Uterus (tissue), 2 donors: Measurements from ENCODE around the gene GLRB.
A peak's percentile ranks its signal among the peaks of the same experiment; 100 is the strongest.

Experiments
- CTCF ChIP-seq, 4 experiments: fragments of 200-600 bp in 2 of 4; fragments of 450-650 bp in 2 of 4; sonication (generic) in 2 of 4; IDR thresholded peaks; one replicate each; pipeline ENCODE4 v1.5.1; 2016 to 2019; ENCODE audit warnings: antibody characterized with exemption in 4 of 4, mild to moderate bottlenecking in 2 of 4, moderate library complexity in 1 of 4
- POLR2A ChIP-seq, 2 donors: fragments of 450-650 bp; IDR thresholded peaks; one replicate each; pipeline ENCODE4 v1.6.1; 2016; ENCODE audit warnings: antibody characterized with exemption in 2 of 2, mild to moderate bottlenecking in 1 of 2, moderate library complexity in 1 of 2

- TF ChIP-seq CTCF (IDR thresholded peaks at IDR 0.05) (peak in 3 of 4 experiments; percentile 29 to 54 (median 38)), POLR2A (IDR thresholded peaks at IDR 0.05) (no peak)
These were observed 141.8 kb downstream of the GLRB start for GRCh38 chr4:157217708-157218107.
